Glutamatergic neuron (in vitro differentiated cells): ENCODE measurements around the gene NUP160. TPM values are rescaled to one million over a fixed set of nuclear protein-coding genes. Genes with fewer than 3 reads are reported as not detected.
"Not testable (repeated sequence)": the region's sequence is repeated elsewhere in the genome, so short reads cannot be mapped to it uniquely, and the experiment has no call there.

Experiments
- DNase-seq: peaks from one replicate; pipeline ENCODE4 v3.0.0; 2022
- H3K27ac Mint-ChIP-seq: one replicate; pipeline ENCODE4 v1.8.0; 2020; ENCODE audit warnings: mild to moderate bottlenecking, mixed read lengths, inconsistent platforms; ENCODE audit not compliant: unreplicated experiment
- H3K27me3 Mint-ChIP-seq: one replicate; pipeline ENCODE4 v1.8.0; 2020; ENCODE audit warnings: mild to moderate bottlenecking, moderate library complexity, mixed read lengths, inconsistent platforms; ENCODE audit not compliant: unreplicated experiment
- H3K36me3 Mint-ChIP-seq: one replicate; pipeline ENCODE4 v1.8.0; 2020; ENCODE audit warnings: mild to moderate bottlenecking, mixed read lengths, inconsistent platforms; ENCODE audit not compliant: unreplicated experiment
- H3K4me1 Mint-ChIP-seq: one replicate; pipeline ENCODE4 v1.8.0; 2020; ENCODE audit warnings: mild to moderate bottlenecking, low read depth, mixed read lengths, inconsistent platforms; ENCODE audit not compliant: unreplicated experiment
- H3K4me3 Mint-ChIP-seq: one replicate; pipeline ENCODE4 v1.8.0; 2020; ENCODE audit warnings: mild to moderate bottlenecking, mixed read lengths, inconsistent platforms; ENCODE audit not compliant: unreplicated experiment
- H3K9me3 Mint-ChIP-seq: one replicate; pipeline ENCODE4 v1.8.0; 2020; ENCODE audit warnings: mild to moderate bottlenecking, moderate library complexity, mixed read lengths, inconsistent platforms; ENCODE audit not compliant: unreplicated experiment
- total RNA-seq: library from RNA; stranded (reverse); fragmentation: NEBNext Ultra II Directional; extraction: Animal tissue kit (Norgen Biotek cat#: 25700); gene quantifications from one replicate; pipeline ENCODE4 v1.2.1, GENCODE V29; 2021; ENCODE audit not compliant: unreplicated experiment
- TF ChIP-seq, protein P1 (sequence below): fragments of 200-600 bp; sonication (generic); IDR thresholded peaks from one replicate; pipeline ENCODE4 v1.5.0; 2021; ENCODE audit not compliant: partially characterized antibody, unreplicated experiment

Gene NUP160
- total RNA-seq, 1 donor from 2014 or later: 56.2 TPM

DNA sequence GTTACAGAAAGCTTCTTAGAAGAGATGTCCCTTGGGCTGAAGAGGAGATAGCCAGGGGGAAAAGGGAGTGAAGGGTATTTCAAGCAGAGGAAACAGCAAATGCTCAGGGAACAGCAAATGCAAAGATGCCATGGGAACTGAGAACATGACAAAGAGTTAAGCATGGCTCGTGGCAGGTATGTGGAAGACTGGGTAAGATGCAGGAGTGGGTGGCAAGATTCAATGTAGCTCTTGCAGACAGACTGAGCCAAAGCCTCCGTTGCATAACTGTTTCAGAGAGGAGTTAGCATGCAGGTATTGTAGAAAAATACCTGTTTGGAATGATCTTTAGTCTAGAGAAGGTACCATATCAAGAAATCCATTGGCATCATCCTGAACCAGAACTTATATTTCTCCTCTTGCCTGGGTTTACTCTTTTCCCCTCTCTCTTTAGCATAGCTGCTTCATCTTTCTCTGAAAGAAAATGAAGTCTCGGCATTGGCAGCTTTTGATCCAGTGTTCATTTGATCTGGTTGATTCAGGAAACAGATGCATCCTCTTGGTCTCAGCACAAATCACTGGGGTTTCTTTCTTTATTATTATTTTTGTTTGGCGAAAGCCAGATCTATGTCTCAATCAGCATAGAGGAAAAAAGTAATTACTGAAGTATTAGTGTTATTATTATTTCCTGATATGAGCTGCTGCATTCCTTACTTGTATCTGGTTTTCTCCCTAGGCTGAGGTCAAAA is 41.7 kb upstream of the NUP160 start:
- DNase-seq: no peak
- Mint-ChIP-seq H3K27me3 (no peaks in the 10 kb centered on the region), H3K9me3 (peaks cover 1% of the 10 kb centered on the region), H3K27ac (no peak overlapping the region), H3K4me1 (no peaks in the 10 kb centered on the region), H3K36me3 (no peaks in the 10 kb centered on the region), H3K4me3 (no peak overlapping the region)
- TF ChIP-seq, protein P1, sequence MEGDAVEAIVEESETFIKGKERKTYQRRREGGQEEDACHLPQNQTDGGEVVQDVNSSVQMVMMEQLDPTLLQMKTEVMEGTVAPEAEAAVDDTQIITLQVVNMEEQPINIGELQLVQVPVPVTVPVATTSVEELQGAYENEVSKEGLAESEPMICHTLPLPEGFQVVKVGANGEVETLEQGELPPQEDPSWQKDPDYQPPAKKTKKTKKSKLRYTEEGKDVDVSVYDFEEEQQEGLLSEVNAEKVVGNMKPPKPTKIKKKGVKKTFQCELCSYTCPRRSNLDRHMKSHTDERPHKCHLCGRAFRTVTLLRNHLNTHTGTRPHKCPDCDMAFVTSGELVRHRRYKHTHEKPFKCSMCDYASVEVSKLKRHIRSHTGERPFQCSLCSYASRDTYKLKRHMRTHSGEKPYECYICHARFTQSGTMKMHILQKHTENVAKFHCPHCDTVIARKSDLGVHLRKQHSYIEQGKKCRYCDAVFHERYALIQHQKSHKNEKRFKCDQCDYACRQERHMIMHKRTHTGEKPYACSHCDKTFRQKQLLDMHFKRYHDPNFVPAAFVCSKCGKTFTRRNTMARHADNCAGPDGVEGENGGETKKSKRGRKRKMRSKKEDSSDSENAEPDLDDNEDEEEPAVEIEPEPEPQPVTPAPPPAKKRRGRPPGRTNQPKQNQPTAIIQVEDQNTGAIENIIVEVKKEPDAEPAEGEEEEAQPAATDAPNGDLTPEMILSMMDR: no peak

DNA sequence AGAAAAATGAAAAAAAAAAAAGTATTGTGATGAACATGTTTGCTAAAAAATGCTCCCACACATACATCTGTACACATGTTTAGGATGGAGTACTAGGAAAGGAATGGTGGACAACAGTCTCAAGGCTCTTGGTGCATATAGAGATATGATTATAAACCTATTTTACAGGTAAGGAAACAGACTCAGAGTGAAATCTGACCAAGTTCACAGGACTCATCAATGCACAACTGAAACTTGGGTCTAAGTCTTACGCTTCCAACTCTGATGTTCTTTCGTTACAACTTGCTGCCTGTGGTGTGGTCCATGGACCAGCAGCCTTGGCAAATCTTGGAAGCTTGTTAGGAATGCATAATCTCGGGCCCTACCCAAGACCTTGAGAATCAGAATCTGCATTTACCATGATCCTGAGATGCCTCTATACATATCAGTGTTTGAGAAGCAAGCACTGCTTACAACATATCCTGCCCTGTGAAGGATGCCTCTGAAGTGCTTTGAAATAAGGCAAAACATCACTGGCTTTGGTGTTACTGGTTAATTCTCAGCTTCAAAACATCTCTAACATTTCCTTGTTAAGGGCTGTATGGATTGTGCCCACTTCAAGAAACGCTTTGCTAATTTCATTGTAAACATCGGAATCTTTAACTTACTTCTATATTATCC is 39.9 kb upstream of the NUP160 start:
- Mint-ChIP-seq H3K36me3 (no peaks in the 10 kb centered on the region), H3K4me1 (no peaks in the 10 kb centered on the region), H3K9me3 (no peaks in the 10 kb centered on the region), H3K27ac (no peak overlapping the region), H3K27me3 (no peaks in the 10 kb centered on the region), H3K4me3 (no peak overlapping the region)
- TF ChIP-seq, protein P1: no peak
- DNase-seq: no peak

DNA sequence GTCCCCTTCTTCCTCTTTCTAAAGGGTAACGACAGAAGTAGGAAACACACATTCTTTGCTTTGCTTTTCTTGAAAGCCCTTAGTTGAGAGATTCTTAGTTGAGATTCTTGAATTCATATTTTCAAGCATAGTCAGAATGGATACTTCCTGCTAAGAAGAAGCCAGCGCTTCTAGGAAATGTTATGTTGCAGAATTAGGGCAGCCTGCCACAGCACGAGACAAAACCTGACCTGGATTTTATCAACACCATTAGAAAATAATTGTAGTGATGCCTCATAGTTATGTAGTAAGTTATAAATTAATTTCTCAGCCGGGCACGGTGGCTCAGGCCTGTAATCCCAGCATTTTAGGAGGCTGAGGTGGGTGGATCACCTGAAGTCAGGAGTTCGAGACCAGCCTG is 37.9 kb upstream of the NUP160 start:
- H3K4me3 Mint-ChIP-seq: no peak overlapping the region
- no peaks in the 10 kb centered on the region for H3K36me3 Mint-ChIP-seq
- TF ChIP-seq, protein P1: no peak
- no peaks in the 10 kb centered on the region for H3K27me3 Mint-ChIP-seq
- DNase-seq: no peak
- H3K9me3 Mint-ChIP-seq: no peaks in the 10 kb centered on the region
- no peaks in the 10 kb centered on the region for H3K4me1 Mint-ChIP-seq
- H3K27ac Mint-ChIP-seq: no peak overlapping the region

DNA sequence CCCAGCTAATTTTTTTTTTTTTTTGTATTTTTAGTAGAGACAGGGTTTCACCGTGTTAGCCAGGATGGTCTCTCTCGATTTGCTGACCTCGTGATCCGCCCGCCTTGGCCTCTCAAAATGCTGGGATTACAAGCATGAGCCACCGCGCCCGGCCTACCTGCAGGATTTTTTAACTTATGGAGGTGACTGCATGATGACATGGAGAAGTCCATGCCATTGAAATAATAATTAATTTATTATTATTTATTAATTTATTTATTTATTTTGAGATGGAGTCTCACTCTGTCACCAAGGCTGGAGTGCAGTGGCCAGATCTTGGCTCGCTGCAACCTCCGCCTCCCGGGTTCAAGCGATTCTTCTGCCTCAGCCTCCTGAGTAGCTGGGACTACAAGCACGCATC is 34.3 kb upstream of the NUP160 start:
- not testable (repeated sequence) for H3K4me1 Mint-ChIP-seq, H3K4me3 Mint-ChIP-seq, H3K27me3 Mint-ChIP-seq, H3K36me3 Mint-ChIP-seq, DNase-seq, H3K27ac Mint-ChIP-seq, H3K9me3 Mint-ChIP-seq

DNA sequence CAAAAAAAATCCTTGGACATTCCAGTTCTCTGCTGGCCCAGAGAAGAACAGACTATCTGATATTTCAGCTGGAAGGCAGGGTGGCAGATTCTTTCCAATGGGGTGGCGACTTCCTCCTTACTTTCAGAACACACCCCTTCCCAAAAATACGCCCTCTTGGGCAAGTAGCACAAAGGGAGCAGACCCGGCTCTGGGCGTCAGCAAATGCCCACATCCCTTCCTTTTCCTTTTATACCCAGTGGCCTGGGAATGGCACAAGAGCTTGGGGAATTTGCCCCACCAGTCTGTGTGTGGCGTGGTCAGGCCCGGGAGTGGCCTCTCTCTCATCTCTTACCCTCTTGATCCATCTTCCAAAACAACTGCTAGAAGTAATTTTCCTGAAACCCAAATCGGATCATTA is 33.0 kb upstream of the NUP160 start:
- peaks cover 8% of the 10 kb centered on the region for H3K36me3 Mint-ChIP-seq
- TF ChIP-seq, protein P1: no peak
- no peaks in the 10 kb centered on the region for H3K4me1 Mint-ChIP-seq
- peaks cover 3% of the 10 kb centered on the region for H3K9me3 Mint-ChIP-seq
- no peak overlapping the region for H3K27ac Mint-ChIP-seq
- DNase-seq: no peak
- H3K27me3 Mint-ChIP-seq: peaks cover 4% of the 10 kb centered on the region
- H3K4me3 Mint-ChIP-seq: no peak overlapping the region
